GM18517 (cell line): ENCODE measurements around the gene HPD.

Experiments used
- ATAC-seq: cut with Tn5 transposase; IDR thresholded peaks from one replicate; pipeline ENCODE4 v1.9.1; 2021; ENCODE audit warnings: mild to moderate bottlenecking, moderate library complexity; ENCODE audit not compliant: unreplicated experiment

HPD gene

GRCh38 chr12:121812320-121812871, 46.3 kb downstream of the HPD start:
- ATAC-seq: no peak

- ATAC-seq: peak; percentile 51
These were observed 47.0 kb downstream of the HPD start for GRCh38 chr12:121811434-121812319.

GRCh38 chr12:121810833-121811433, 47.7 kb downstream of the HPD start:
- no peak for ATAC-seq

GRCh38 chr12:121810234-121810817, 48.3 kb downstream of the HPD start:
- ATAC-seq: no peak

GRCh38 chr12:121809712-121810116, 48.9 kb downstream of the HPD start:
- no peak for ATAC-seq

GRCh38 chr12:121808623-121809022, 50.0 kb downstream of the HPD start:
- no peak for ATAC-seq

- no peak for ATAC-seq
These were observed 50.9 kb downstream of the HPD start for GRCh38 chr12:121807642-121808347.

- ATAC-seq: no peak
These were observed 51.9 kb downstream of the HPD start for GRCh38 chr12:121806546-121807423.

- no peak for ATAC-seq
These were observed 52.6 kb downstream of the HPD start for GRCh38 chr12:121806009-121806545.

GRCh38 chr12:121805171-121806008, 53.3 kb downstream of the HPD start:
- ATAC-seq: no peak

- ATAC-seq: no peak
These were observed 54.1 kb downstream of the HPD start for GRCh38 chr12:121804417-121805111.

GRCh38 chr12:121803861-121804416, 54.7 kb downstream of the HPD start, which contains the start of gene SETD1B:
TSS of gene SETD1B (plus strand) at chr12:121804009. CDS start at chr12:121804738, 729 bp downstream.
- no peak for ATAC-seq

GRCh38 chr12:121802843-121803698, 55.6 kb downstream of the HPD start:
- ATAC-seq: peak; percentile 51

- no peak for ATAC-seq
These were observed 56.2 kb downstream of the HPD start for GRCh38 chr12:121802485-121802842.

GRCh38 chr12:121801595-121802484, 56.8 kb downstream of the HPD start:
- ATAC-seq: no peak
